Measurements from ENCODE around the gene KMT2E. TPM values are rescaled to one million over a fixed set of nuclear protein-coding genes. Genes with fewer than 3 reads are reported as not detected.

KMT2E gene
- total RNA-seq, 1 experiment from 2014 or later, result 63.1 TPM

- no peaks in the 10 kb centered on the region for H3K9me3 Mint-ChIP-seq (ENCODE audit: unreplicated experiment)
- no peak overlapping the region for H3K4me3 Mint-ChIP-seq (ENCODE audit: unreplicated experiment)
- ChIA-PET CTCF (no interaction called here), POLR2A (no interaction called here)
- no TSS peak for BruUV-seq (replicated peaks)
- DNase-seq, result no peak
- no peaks in the 10 kb centered on the region for H3K27me3 ChIP-seq (replicated peaks; ENCODE audit: control insufficient read depth, insufficient read depth, low read length)
- peaks cover 37% of the 10 kb centered on the region for H3K36me3 Mint-ChIP-seq (ENCODE audit: insufficient read depth, unreplicated experiment)
- no peak overlapping the region for H3K27ac Mint-ChIP-seq (ENCODE audit: unreplicated experiment)
- intact Hi-C loops (cut with micrococcal nuclease; ENCODE audit: unreplicated experiment), result no loop called here
- peaks cover 10% of the 10 kb centered on the region for H3K4me1 Mint-ChIP-seq (ENCODE audit: low read depth, unreplicated experiment)
- no peak overlapping the region for H3K4me3 ChIP-seq (ENCODE audit: low read depth, low read length)
- H3K4me1 ChIP-seq, result no peaks in the 10 kb centered on the region
- H3K36me3 ChIP-seq (ENCODE audit: control insufficient read depth, insufficient read depth, low read length), result peaks cover 1% of the 10 kb centered on the region
- no peaks in the 10 kb centered on the region for H3K27me3 Mint-ChIP-seq (ENCODE audit: insufficient read depth, unreplicated experiment)
- TF ChIP-seq, protein P1, sequence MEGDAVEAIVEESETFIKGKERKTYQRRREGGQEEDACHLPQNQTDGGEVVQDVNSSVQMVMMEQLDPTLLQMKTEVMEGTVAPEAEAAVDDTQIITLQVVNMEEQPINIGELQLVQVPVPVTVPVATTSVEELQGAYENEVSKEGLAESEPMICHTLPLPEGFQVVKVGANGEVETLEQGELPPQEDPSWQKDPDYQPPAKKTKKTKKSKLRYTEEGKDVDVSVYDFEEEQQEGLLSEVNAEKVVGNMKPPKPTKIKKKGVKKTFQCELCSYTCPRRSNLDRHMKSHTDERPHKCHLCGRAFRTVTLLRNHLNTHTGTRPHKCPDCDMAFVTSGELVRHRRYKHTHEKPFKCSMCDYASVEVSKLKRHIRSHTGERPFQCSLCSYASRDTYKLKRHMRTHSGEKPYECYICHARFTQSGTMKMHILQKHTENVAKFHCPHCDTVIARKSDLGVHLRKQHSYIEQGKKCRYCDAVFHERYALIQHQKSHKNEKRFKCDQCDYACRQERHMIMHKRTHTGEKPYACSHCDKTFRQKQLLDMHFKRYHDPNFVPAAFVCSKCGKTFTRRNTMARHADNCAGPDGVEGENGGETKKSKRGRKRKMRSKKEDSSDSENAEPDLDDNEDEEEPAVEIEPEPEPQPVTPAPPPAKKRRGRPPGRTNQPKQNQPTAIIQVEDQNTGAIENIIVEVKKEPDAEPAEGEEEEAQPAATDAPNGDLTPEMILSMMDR (IDR thresholded peaks at IDR 0.05; ENCODE audit: insufficient read depth in 1 of 2, low read depth in 1 of 2, low read length in 1 of 2, severe bottlenecking in 1 of 2, unreplicated experiment in 1 of 2), result no peak
- H3K9me3 ChIP-seq, result no peaks in the 10 kb centered on the region
Measured at GRCh38 chr7:105139381-105139780, 125.4 kb downstream of the KMT2E start.

DNA sequence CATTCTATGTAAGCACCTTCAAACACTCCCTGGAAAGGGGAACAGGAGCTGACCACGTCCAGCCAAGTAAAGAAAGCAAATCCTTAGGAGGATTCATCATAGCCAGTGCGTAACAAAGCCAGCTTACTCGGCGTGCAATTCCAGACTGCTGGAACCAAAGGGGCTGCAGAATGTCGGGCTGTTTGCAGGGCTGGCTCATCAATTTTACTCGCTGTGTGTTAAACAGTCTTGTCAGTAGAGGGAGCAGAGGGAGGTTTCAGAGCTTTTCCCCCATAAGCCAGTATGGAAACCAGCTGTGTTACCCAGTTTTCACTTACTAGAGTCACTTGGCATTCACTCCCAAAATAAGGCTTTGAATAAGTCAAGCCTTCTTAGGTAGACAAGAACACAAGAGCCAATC lies 127.1 kb downstream of the KMT2E start:
- Mint-ChIP-seq H3K27ac (ENCODE audit: unreplicated experiment) (no peak overlapping the region), H3K36me3 (ENCODE audit: insufficient read depth, unreplicated experiment) (peaks cover 34% of the 10 kb centered on the region), H3K27me3 (ENCODE audit: insufficient read depth, unreplicated experiment) (no peaks in the 10 kb centered on the region), H3K4me1 (ENCODE audit: low read depth, unreplicated experiment) (peaks cover 10% of the 10 kb centered on the region), H3K9me3 (ENCODE audit: unreplicated experiment) (no peaks in the 10 kb centered on the region), H3K4me3 (ENCODE audit: unreplicated experiment) (no peak overlapping the region)
- peak in 1 of 2 experiments; percentile 29 for DNase-seq
- CTCF ChIA-PET, result interaction anchor here (0.6 to 0.7 kb wide), 3 partner anchors 127 to 448 kb away, joined by 3 read pairs; no protein-coding TSS in a partner anchor
- H3K36me3 ChIP-seq (ENCODE audit: control insufficient read depth, insufficient read depth, low read length), result peaks cover 1% of the 10 kb centered on the region
- POLR2A ChIA-PET, result no interaction called here
- H3K4me1 ChIP-seq, result no peaks in the 10 kb centered on the region
- intact Hi-C loops (cut with micrococcal nuclease; ENCODE audit: unreplicated experiment), result loop anchor here (1.0 to 10.0 kb wide), 2 partner anchors 195 to 284 kb away; no protein-coding TSS in a partner anchor
- no peaks in the 10 kb centered on the region for H3K27me3 ChIP-seq (replicated peaks; ENCODE audit: control insufficient read depth, insufficient read depth, low read length)
- no peaks in the 10 kb centered on the region for H3K9me3 ChIP-seq
- H3K4me3 ChIP-seq (ENCODE audit: low read depth, low read length), result no peak overlapping the region
- TF ChIP-seq, protein P1 (IDR thresholded peaks at IDR 0.05; ENCODE audit: insufficient read depth in 1 of 2, low read depth in 1 of 2, low read length in 1 of 2, severe bottlenecking in 1 of 2, unreplicated experiment in 1 of 2), result peak; percentile 19 to 56
- BruUV-seq (replicated peaks), result no TSS peak

- no peak overlapping the region for H3K27ac Mint-ChIP-seq (ENCODE audit: unreplicated experiment)
- DNase-seq, result no peak
- H3K4me3 Mint-ChIP-seq (ENCODE audit: unreplicated experiment), result no peak overlapping the region
- POLR2A ChIA-PET, result no interaction called here
- H3K9me3 Mint-ChIP-seq (ENCODE audit: unreplicated experiment), result no peaks in the 10 kb centered on the region
- H3K36me3 Mint-ChIP-seq (ENCODE audit: insufficient read depth, unreplicated experiment), result peaks cover 13% of the 10 kb centered on the region
- Histone ChIP-seq H3K4me3 (ENCODE audit: low read depth, low read length) (no peak overlapping the region), H3K4me1 (no peaks in the 10 kb centered on the region), H3K36me3 (ENCODE audit: control insufficient read depth, insufficient read depth, low read length) (no peaks in the 10 kb centered on the region), H3K9me3 (no peaks in the 10 kb centered on the region), H3K27me3 (replicated peaks; ENCODE audit: control insufficient read depth, insufficient read depth, low read length) (no peaks in the 10 kb centered on the region)
- intact Hi-C loops (cut with micrococcal nuclease; ENCODE audit: unreplicated experiment), result loop anchor here (10.0 kb wide), 1 partner anchor 275 kb away; no protein-coding TSS in a partner anchor
- TF ChIP-seq, protein P1 (IDR thresholded peaks at IDR 0.05; ENCODE audit: insufficient read depth in 1 of 2, low read depth in 1 of 2, low read length in 1 of 2, severe bottlenecking in 1 of 2, unreplicated experiment in 1 of 2), result no peak
- no TSS peak for BruUV-seq (replicated peaks)
- CTCF ChIA-PET, result no interaction called here
- no peaks in the 10 kb centered on the region for H3K27me3 Mint-ChIP-seq (ENCODE audit: insufficient read depth, unreplicated experiment)
- no peaks in the 10 kb centered on the region for H3K4me1 Mint-ChIP-seq (ENCODE audit: low read depth, unreplicated experiment)
Measured at GRCh38 chr7:105149827-105150226, 135.8 kb downstream of the KMT2E start.

Measured in Caco-2 (cell line).